Stimulated activated CD4-positive, alpha-beta T cell treated with anti-CD3 and anti-CD28 coated beads, Interleukin-4, amount 100 ng/mL, for 1 hour (primary cell): Measurements from ENCODE around the gene DGCR2.
"Not testable (repeated sequence)": the region's sequence is repeated elsewhere in the genome, so short reads cannot be mapped to it uniquely, and the experiment has no call there.

Source experiments
- DNase-seq: peaks from one replicate; pipeline ENCODE4 v3.0.0-alpha.2; 2020

DGCR2 gene

DNA sequence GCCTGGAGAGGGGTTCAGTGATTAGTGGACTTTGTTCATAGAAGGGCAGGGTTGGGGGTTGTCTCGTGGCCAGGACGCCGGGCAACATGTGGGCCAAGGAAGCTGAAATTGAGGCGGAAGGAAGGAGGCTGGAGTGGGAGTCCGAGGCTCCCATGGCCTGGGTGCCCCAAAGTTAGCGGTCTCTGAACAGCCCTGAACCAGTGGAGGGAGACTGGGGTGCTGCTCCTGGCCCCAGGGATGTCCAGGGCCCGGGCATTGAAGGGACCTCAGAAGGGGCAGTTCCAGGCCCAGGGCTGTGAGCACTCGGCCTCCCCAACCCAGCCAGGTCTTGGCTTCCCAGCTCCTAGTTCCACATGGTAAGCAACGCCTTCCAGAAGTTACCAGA is 126.9 kb downstream of the DGCR2 start:
- DNase-seq: no peak

DNA sequence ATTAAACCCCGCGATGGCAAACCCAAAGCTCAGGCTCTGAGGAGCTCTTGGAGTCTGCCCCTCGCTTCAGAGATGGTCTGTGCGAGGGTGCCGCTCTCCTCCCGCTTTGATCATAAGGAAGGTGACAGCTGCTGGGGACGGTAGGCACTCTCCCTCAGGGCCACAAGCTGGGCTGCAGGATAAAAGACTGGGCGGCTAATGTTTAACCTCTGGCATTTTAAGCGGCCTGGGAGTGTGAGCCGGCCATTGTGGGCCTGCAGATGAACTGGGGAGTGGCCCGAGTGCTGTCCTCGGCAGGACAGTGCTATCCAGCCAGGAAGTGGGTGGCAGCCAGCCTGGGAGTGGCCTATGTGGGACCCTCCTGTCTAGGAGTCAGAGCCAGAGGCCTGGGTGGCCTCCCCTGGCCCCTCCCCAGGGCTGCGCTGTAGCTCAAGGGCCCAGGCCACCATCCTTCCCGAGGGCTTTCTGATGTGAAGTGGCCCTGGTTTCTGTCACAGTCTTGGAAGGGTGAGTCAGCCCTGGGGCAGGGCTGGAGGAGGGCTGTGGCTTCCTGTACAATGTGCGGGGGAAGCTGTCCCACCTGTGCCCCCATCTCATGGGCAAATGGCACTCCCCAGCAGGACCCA is 127.4 kb downstream of the DGCR2 start:
- no peak for DNase-seq

GRCh38 chr22:18994056-18994455 is 128.2 kb downstream of the DGCR2 start:
- no peak for DNase-seq

GRCh38 chr22:18992543-18993198 is 129.5 kb downstream of the DGCR2 start:
- no peak for DNase-seq

DNA sequence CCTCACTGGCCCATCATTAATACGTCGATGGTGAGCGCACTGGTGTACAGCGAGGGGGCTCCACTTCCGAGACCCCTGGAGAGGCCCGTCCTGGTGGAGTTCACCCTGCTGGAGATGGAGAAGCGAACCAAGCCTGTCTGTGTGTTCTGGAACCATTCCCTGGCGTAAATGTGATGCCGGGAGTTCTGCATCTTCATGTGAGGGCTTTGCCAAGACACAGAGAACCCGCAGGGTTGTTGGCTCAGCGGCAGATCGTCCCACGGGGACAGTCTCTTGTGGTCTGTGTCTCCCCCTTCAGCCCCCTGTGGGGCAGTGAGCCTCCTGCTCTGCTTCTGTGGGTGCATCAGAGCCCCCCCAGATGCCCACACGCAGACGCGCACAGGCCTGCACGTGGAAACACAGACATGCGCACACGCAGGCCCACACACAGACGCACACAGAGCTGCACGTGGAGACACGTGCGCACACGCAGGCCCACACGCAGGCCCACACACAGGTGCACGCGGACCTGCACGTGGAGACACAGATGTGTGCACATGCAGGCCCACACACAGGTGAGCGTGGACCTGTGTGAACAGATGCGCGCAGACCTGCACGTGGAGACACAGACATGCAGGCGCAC is 130.3 kb downstream of the DGCR2 start:
- DNase-seq: no peak

DNA sequence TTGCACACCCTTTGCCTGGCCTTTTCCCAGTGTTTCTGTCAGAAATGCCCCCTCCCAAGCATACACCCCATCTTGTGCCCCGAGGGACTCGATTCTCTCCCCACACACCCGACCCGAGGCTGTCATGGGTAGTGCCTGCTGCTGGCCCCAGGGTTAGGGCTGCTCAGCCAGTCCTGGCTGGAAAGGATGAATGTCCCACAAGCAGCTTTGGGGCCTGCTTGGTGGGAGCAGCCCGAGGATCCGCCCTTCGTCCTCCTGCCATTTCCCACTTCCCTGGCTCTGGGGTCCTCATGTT is 131.1 kb downstream of the DGCR2 start:
- DNase-seq: no peak

- DNase-seq: no peak
These were observed 131.7 kb downstream of the DGCR2 start for GRCh38 chr22:18990355-18991137.

GRCh38 chr22:18988958-18989357 is 133.3 kb downstream of the DGCR2 start:
- no peak for DNase-seq

DNA sequence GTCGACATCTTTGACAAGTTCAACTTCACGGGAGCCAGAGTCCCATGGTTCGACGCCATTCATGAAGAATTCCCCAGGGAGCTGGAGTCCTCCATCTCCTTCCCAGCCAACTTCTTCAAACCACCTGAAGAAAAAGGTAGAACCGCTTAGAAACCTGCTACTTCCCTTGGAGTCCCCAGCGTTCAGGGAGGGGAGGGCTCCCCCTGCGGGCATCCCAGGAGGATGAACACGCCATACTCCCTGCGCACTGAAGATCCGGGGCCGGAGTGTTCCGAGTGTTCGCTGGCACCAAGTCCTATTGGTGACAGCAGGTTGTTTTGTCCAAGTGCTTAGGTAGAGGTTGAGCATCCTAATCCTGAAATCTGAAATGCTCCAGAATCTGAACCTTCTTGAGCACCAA is 134.4 kb downstream of the DGCR2 start:
- no peak for DNase-seq

- DNase-seq: not testable (repeated sequence)
These were observed 135.1 kb downstream of the DGCR2 start for GRCh38 chr22:18987114-18987513.
